WTC11 (cell line): ENCODE results near the gene TNNT3. TPM values are rescaled to one million over a fixed set of nuclear protein-coding genes. Genes with fewer than 3 reads are reported as not detected.

Experiments used
- ATAC-seq: fragments of 200-7000 bp; cut with Tn5 transposase; 2 replicates; pipeline ENCODE4 v1.10.0; 2021; ENCODE audit warnings: mild to moderate bottlenecking, moderate library complexity
- CTCF ChIA-PET: fragments of 300-600 bp; sonication (Branson Sonifier 250); formaldehyde crosslinking; loops from one replicate; lab custom pipeline; 2021; ENCODE audit warnings: antibody characterized with exemption; lab: Charles Lee
- POLR2A ChIA-PET: fragments of 350-600 bp; sonication (Branson Sonifier 250); formaldehyde crosslinking; loops from one replicate; lab custom pipeline; 2021; ENCODE audit warnings: antibody characterized with exemption; lab: Charles Lee
- DNase-seq: peaks from one replicate; pipeline ENCODE4 v3.0.0; 2021; ENCODE audit warnings: low spot score
- H3K27ac Mint-ChIP-seq: 2 replicates; pipeline ENCODE4 v1.8.0; 2021; ENCODE audit warnings: mixed read lengths
- H3K27me3 Mint-ChIP-seq: 2 replicates; pipeline ENCODE4 v1.8.0; 2021; ENCODE audit warnings: low read depth, mild to moderate bottlenecking, moderate library complexity, mixed read lengths
- H3K36me3 Mint-ChIP-seq: 2 replicates; pipeline ENCODE4 v1.8.0; 2021; ENCODE audit warnings: mixed read lengths
- H3K4me1 Mint-ChIP-seq: 2 replicates; pipeline ENCODE4 v1.8.0; 2022; ENCODE audit warnings: mixed read lengths
- H3K4me3 Mint-ChIP-seq: 2 replicates; pipeline ENCODE4 v1.8.0; 2021; ENCODE audit warnings: mild to moderate bottlenecking, moderate library complexity, mixed read lengths
- H3K9me3 Mint-ChIP-seq: 2 replicates; pipeline ENCODE4 v1.8.0; 2021; ENCODE audit warnings: mixed read lengths
- ATF1 ChIP-seq: sonication (generic); formaldehyde crosslinking; IDR thresholded peaks from 2 replicates; pipeline ENCODE4 v1.8.1; 2023; ENCODE audit warnings: mild to moderate bottlenecking, moderate library complexity, missing genetic modification reagents
- CREM ChIP-seq: sonication (generic); formaldehyde crosslinking; IDR thresholded peaks from 2 replicates; pipeline ENCODE4 v1.8.1; 2022; ENCODE audit warnings: mild to moderate bottlenecking, missing genetic modification reagents, moderate library complexity
- E2F1 ChIP-seq: sonication (generic); formaldehyde crosslinking; IDR thresholded peaks from 2 replicates; pipeline ENCODE4 v1.8.0; 2022; ENCODE audit warnings: mild to moderate bottlenecking, missing genetic modification reagents
- FOXK1 ChIP-seq: sonication (generic); formaldehyde crosslinking; IDR thresholded peaks from 2 replicates; pipeline ENCODE4 v1.8.0; 2022; ENCODE audit warnings: mild to moderate bottlenecking, moderate library complexity, missing genetic modification reagents
- NR2C2 ChIP-seq: sonication (generic); formaldehyde crosslinking; IDR thresholded peaks from 2 replicates; pipeline ENCODE4 v1.8.0; 2022; ENCODE audit warnings: mild to moderate bottlenecking, missing genetic modification reagents
- OVOL2 ChIP-seq: fragments of 250-450 bp; sonication (Bioruptor Pico); IDR thresholded peaks from 2 replicates; pipeline ENCODE4 v1.9.0; 2021; ENCODE audit warnings: mild to moderate bottlenecking, borderline replicate concordance
- ZNF416 ChIP-seq: fragments of 250-450 bp; sonication (Bioruptor Pico); IDR thresholded peaks from 2 replicates; pipeline ENCODE4 v1.9.0; 2021; ENCODE audit warnings: mild to moderate bottlenecking, inconsistent platforms
- ZNF512 ChIP-seq: sonication (generic); formaldehyde crosslinking; IDR thresholded peaks from 2 replicates; pipeline ENCODE4 v1.8.1; 2022; ENCODE audit warnings: missing genetic modification reagents, borderline replicate concordance
- total RNA-seq: library from RNA; stranded (reverse); gene quantifications from 3 replicates; pipeline ENCODE4 v1.2.3, GENCODE V29; 2021
- TF ChIP-seq, protein P1 (sequence below): sonication (generic); formaldehyde crosslinking; IDR thresholded peaks from 2 replicates; pipeline ENCODE4 v1.8.1; 2023; ENCODE audit warnings: mild to moderate bottlenecking, missing genetic modification reagents
- TF ChIP-seq, protein P2 (sequence below): sonication (generic); formaldehyde crosslinking; IDR thresholded peaks from 2 replicates; pipeline ENCODE4 v1.8.0; 2022; ENCODE audit warnings: mild to moderate bottlenecking, missing genetic modification reagents

TNNT3 gene
- total RNA-seq, 1 experiment from 2014 or later = not detected

- Mint-ChIP-seq H3K9me3 (no peaks in the 10 kb centered on the region), H3K27ac (no peak overlapping the region), H3K4me1 (no peaks in the 10 kb centered on the region; the same call in 1 of the 2 replicates), H3K4me3 (no peak overlapping the region), H3K27me3 (no peaks in the 10 kb centered on the region), H3K36me3 (no peaks in the 10 kb centered on the region)
- DNase-seq (no peak), ATAC-seq (no peak)
- CTCF ChIA-PET = interaction anchor here (0.9 to 3.0 kb wide), 9 partner anchors 12 to 280 kb away, joined by 3 to 18 read pairs (median 5); no protein-coding TSS in a partner anchor
- TF ChIP-seq NR2C2 (CRISPR knock-in tag) (no peak), E2F1 (no peak), OVOL2 (CRISPR knock-in tag) (no peak), CREM (CRISPR knock-in tag) (no peak)
- TF ChIP-seq, protein P1, sequence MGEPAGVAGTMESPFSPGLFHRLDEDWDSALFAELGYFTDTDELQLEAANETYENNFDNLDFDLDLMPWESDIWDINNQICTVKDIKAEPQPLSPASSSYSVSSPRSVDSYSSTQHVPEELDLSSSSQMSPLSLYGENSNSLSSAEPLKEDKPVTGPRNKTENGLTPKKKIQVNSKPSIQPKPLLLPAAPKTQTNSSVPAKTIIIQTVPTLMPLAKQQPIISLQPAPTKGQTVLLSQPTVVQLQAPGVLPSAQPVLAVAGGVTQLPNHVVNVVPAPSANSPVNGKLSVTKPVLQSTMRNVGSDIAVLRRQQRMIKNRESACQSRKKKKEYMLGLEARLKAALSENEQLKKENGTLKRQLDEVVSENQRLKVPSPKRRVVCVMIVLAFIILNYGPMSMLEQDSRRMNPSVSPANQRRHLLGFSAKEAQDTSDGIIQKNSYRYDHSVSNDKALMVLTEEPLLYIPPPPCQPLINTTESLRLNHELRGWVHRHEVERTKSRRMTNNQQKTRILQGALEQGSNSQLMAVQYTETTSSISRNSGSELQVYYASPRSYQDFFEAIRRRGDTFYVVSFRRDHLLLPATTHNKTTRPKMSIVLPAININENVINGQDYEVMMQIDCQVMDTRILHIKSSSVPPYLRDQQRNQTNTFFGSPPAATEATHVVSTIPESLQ (CRISPR knock-in tag) = no peak
- POLR2A ChIA-PET = no interaction called here
Observed at GRCh38 chr11:1870721-1871466, 48.6 kb upstream of the TNNT3 start.

GRCh38 chr11:1871531-1871930 is 48.0 kb upstream of the TNNT3 start:
- ChIA-PET CTCF (interaction anchor here (1.5 to 3.0 kb wide), 4 partner anchors 11 to 279 kb away, joined by 3 to 18 read pairs (median 12); no protein-coding TSS in a partner anchor), POLR2A (no interaction called here)
- Mint-ChIP-seq H3K27ac (no peak overlapping the region), H3K36me3 (no peaks in the 10 kb centered on the region), H3K4me3 (no peak overlapping the region), H3K27me3 (no peaks in the 10 kb centered on the region), H3K4me1 (peaks cover 2% of the 10 kb centered on the region; the same call in 1 of the 2 replicates), H3K9me3 (no peaks in the 10 kb centered on the region)
- no peak for TF ChIP-seq FOXK1
- ATAC-seq (no peak), DNase-seq (no peak)

GRCh38 chr11:1872267-1872985 is 47.1 kb upstream of the TNNT3 start:
- ATAC-seq (no peak), DNase-seq (no peak)
- ChIA-PET CTCF (interaction anchor here (1.9 kb wide), 1 partner anchor 10 kb away, joined by 9 read pairs; no protein-coding TSS in a partner anchor), POLR2A (no interaction called here)
- TF ChIP-seq ATF1 (CRISPR knock-in tag) (no peak), ZNF416 (no peak), ZNF512 (no peak), NR2C2 (CRISPR knock-in tag) (no peak)
- TF ChIP-seq, protein P2, sequence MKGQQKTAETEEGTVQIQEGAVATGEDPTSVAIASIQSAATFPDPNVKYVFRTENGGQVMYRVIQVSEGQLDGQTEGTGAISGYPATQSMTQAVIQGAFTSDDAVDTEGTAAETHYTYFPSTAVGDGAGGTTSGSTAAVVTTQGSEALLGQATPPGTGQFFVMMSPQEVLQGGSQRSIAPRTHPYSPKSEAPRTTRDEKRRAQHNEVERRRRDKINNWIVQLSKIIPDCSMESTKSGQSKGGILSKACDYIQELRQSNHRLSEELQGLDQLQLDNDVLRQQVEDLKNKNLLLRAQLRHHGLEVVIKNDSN (CRISPR knock-in tag) = no peak
- Mint-ChIP-seq H3K36me3 (no peaks in the 10 kb centered on the region), H3K4me1 (peaks cover 3% of the 10 kb centered on the region; the same call in 1 of the 2 replicates), H3K27ac (no peak overlapping the region), H3K4me3 (no peak overlapping the region), H3K9me3 (no peaks in the 10 kb centered on the region), H3K27me3 (no peaks in the 10 kb centered on the region)
